Thyroid gland (tissue), 4 donors: ENCODE data around the gene RBP7.

Source experiments
- POLR2A ChIP-seq, 2 donors: fragments of 450-650 bp; IDR thresholded peaks; one replicate each; pipeline ENCODE4 v1.6.1; 2017; ENCODE audit warnings: antibody characterized with exemption in 2 of 2, mild to moderate bottlenecking in 2 of 2, moderate library complexity in 1 of 2
- TF ChIP-seq, protein P1 (sequence below), 6 experiments: fragments of 200-600 bp in 3 of 6; fragments of 450-650 bp in 3 of 6; sonication (generic) in 3 of 6; IDR thresholded peaks; one replicate each; pipeline ENCODE4 v1.5.1; 2016 to 2019; ENCODE audit warnings: antibody characterized with exemption in 6 of 6, mild to moderate bottlenecking in 2 of 6, inconsistent platforms in 1 of 6, moderate library complexity in 1 of 6

DNA sequence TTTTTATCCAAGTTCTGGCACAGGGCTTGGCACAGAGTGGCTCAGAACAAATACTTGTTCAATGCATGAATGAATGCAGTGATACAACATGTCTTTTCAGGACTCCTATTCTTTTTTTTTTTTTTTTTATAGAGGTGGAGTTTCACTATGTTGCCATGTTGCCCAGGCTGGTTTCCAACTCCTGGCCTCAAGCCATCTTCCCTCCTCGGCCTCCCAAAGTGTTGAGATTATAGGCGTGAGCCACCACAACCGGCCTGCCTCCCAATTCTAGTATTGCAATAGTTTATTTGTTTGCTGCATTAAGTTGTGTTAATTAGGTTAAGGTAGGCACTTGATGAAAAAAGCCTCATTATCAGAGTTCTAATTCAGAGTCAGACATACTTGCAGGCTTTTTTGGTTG lies 53.6 kb downstream of the RBP7 start:
- TF ChIP-seq, protein P1, sequence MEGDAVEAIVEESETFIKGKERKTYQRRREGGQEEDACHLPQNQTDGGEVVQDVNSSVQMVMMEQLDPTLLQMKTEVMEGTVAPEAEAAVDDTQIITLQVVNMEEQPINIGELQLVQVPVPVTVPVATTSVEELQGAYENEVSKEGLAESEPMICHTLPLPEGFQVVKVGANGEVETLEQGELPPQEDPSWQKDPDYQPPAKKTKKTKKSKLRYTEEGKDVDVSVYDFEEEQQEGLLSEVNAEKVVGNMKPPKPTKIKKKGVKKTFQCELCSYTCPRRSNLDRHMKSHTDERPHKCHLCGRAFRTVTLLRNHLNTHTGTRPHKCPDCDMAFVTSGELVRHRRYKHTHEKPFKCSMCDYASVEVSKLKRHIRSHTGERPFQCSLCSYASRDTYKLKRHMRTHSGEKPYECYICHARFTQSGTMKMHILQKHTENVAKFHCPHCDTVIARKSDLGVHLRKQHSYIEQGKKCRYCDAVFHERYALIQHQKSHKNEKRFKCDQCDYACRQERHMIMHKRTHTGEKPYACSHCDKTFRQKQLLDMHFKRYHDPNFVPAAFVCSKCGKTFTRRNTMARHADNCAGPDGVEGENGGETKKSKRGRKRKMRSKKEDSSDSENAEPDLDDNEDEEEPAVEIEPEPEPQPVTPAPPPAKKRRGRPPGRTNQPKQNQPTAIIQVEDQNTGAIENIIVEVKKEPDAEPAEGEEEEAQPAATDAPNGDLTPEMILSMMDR (IDR thresholded peaks at IDR 0.05) = no peak
- no peak for TF ChIP-seq POLR2A (IDR thresholded peaks at IDR 0.05)
